ENCODE data around the gene ARFIP1.
A peak's percentile ranks its signal among the peaks of the same experiment; 100 is the strongest.
"Not testable (repeated sequence)": the region's sequence is repeated elsewhere in the genome, so short reads cannot be mapped to it uniquely, and the experiment has no call there.

The ARFIP1 gene

GRCh38 chr4:152896811-152897210 is 117.1 kb downstream of the ARFIP1 start:
- no peak for DNase-seq (ENCODE audit: low read depth in 2 of 2)

GRCh38 chr4:152898133-152898532 is 118.4 kb downstream of the ARFIP1 start:
- DNase-seq (ENCODE audit: low read depth in 2 of 2), result not testable (repeated sequence)

GRCh38 chr4:152898606-152899005 is 118.9 kb downstream of the ARFIP1 start:
- DNase-seq (ENCODE audit: low read depth in 2 of 2), result no peak

GRCh38 chr4:152900395-152900794 is 120.6 kb downstream of the ARFIP1 start:
- DNase-seq (ENCODE audit: low read depth in 2 of 2), result no peak

GRCh38 chr4:152901205-152901604 is 121.5 kb downstream of the ARFIP1 start:
- DNase-seq (ENCODE audit: low read depth in 2 of 2), result no peak

- DNase-seq (ENCODE audit: low read depth in 2 of 2), result no peak
Measured at GRCh38 chr4:152903658-152904057, 123.9 kb downstream of the ARFIP1 start.

- DNase-seq (ENCODE audit: low read depth in 2 of 2), result no peak
Measured at GRCh38 chr4:152909901-152910300, 130.1 kb downstream of the ARFIP1 start.

- no peak for DNase-seq (ENCODE audit: low read depth in 2 of 2)
Measured at GRCh38 chr4:152910521-152910920, 130.8 kb downstream of the ARFIP1 start.

GRCh38 chr4:152917543-152918395 is 138.0 kb downstream of the ARFIP1 start:
- no peak for DNase-seq (ENCODE audit: low read depth in 2 of 2)

GRCh38 chr4:152919826-152920225 is 140.1 kb downstream of the ARFIP1 start:
- DNase-seq (ENCODE audit: low read depth in 2 of 2), result no peak

GRCh38 chr4:152920768-152921167 is 141.0 kb downstream of the ARFIP1 start:
- no peak for DNase-seq (ENCODE audit: low read depth in 2 of 2)

- no peak for DNase-seq (ENCODE audit: low read depth in 2 of 2)
Measured at GRCh38 chr4:152921284-152921683, 141.5 kb downstream of the ARFIP1 start.

- DNase-seq (ENCODE audit: low read depth in 2 of 2), result no peak
Measured at GRCh38 chr4:152925851-152926250, 146.1 kb downstream of the ARFIP1 start.

- DNase-seq (ENCODE audit: low read depth in 2 of 2), result no peak
Measured at GRCh38 chr4:152926959-152927358, 147.2 kb downstream of the ARFIP1 start.

- DNase-seq (ENCODE audit: low read depth in 2 of 2), result no peak
Measured at GRCh38 chr4:152927737-152928136, 148.0 kb downstream of the ARFIP1 start.

- no peak for DNase-seq (ENCODE audit: low read depth in 2 of 2)
Measured at GRCh38 chr4:152928286-152928685, 148.5 kb downstream of the ARFIP1 start.

- no peak for DNase-seq (ENCODE audit: low read depth in 2 of 2)
Measured at GRCh38 chr4:152929888-152930287, 150.1 kb downstream of the ARFIP1 start.

GRCh38 chr4:152935143-152935542 is 155.4 kb downstream of the ARFIP1 start:
- DNase-seq (ENCODE audit: low read depth in 2 of 2), result no peak

- DNase-seq (ENCODE audit: low read depth in 2 of 2), result no peak
Measured at GRCh38 chr4:152935631-152936445, 156.1 kb downstream of the ARFIP1 start, which contains the start of gene FHDC1. Gene FHDC1 (plus strand): TSS chr4:152936323. CDS start chr4:152943058, 6,735 bp downstream.

GRCh38 chr4:152936446-152937335 is 156.9 kb downstream of the ARFIP1 start:
- DNase-seq (ENCODE audit: low read depth in 2 of 2), result no peak

GRCh38 chr4:152937336-152938236 is 157.8 kb downstream of the ARFIP1 start:
- DNase-seq (ENCODE audit: low read depth in 2 of 2), result peak in 1 of 2 donors; percentile 4

Measured in stimulated activated CD4-positive, alpha-beta T cell treated with anti-CD3 and anti-CD28 coated beads, Interleukin-4, amount 100 ng/mL, for 48 hours (primary cell).